Measurements from ENCODE around the gene PSMC1.

Gene PSMC1

GRCh38 chr14:90302529-90303303, 46.4 kb downstream of the PSMC1 start:
- no peak for DNase-seq

- no peak for DNase-seq
Measured at GRCh38 chr14:90303473-90303872, 47.1 kb downstream of the PSMC1 start.

GRCh38 chr14:90304502-90304901, 48.1 kb downstream of the PSMC1 start:
- DNase-seq: no peak

GRCh38 chr14:90305176-90305601, 48.8 kb downstream of the PSMC1 start:
- DNase-seq: no peak

- no peak for DNase-seq
Measured at GRCh38 chr14:90308561-90308960, 52.2 kb downstream of the PSMC1 start.

- DNase-seq: no peak
Measured at GRCh38 chr14:90317286-90317685, 60.9 kb downstream of the PSMC1 start.

- DNase-seq: no peak
Measured at GRCh38 chr14:90318016-90318415, 61.7 kb downstream of the PSMC1 start.

- no peak for DNase-seq
Measured at GRCh38 chr14:90319173-90319572, 62.8 kb downstream of the PSMC1 start.

GRCh38 chr14:90319634-90320541, 63.5 kb downstream of the PSMC1 start:
- DNase-seq: no peak

GRCh38 chr14:90321891-90322290, 65.5 kb downstream of the PSMC1 start:
- DNase-seq: no peak

Data from islet precursor cell (in vitro differentiated cells).